Hippocampal formation (tissue), 2 donors: ENCODE measurements around the gene ROBO2.

ENCODE experiments used
- DNase-seq, 2 donors: peaks; one replicate each; lab custom pipeline; 2025; lab: John Stamatoyannopoulos, UW

The ROBO2 gene

DNA sequence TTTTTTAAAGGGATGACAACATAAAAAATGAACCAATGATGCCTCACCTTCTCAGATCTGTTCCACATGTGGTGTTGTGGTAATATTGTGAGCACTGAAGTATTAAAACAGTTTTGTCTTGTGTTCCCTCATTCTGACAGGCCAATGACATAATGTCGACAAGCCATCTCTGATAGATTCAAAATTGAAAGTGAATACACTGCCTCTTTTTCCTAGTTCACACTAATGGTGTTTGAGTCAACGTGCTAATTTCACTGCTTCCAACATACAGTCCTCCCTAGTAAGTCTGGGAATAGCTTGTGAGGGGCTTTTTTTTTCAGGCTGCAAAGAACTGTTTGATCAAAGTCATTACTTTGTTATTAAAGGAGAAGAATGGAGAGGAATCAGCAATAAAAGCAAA lies 82.8 kb downstream of the ROBO2 start:
- no peak for DNase-seq

GRCh38 chr3:77125966-77126365 lies 86.1 kb downstream of the ROBO2 start:
- no peak for DNase-seq

GRCh38 chr3:77134769-77135168 lies 94.9 kb downstream of the ROBO2 start:
- no peak for DNase-seq

GRCh38 chr3:77137559-77137958 lies 97.7 kb downstream of the ROBO2 start:
- DNase-seq: no peak

DNA sequence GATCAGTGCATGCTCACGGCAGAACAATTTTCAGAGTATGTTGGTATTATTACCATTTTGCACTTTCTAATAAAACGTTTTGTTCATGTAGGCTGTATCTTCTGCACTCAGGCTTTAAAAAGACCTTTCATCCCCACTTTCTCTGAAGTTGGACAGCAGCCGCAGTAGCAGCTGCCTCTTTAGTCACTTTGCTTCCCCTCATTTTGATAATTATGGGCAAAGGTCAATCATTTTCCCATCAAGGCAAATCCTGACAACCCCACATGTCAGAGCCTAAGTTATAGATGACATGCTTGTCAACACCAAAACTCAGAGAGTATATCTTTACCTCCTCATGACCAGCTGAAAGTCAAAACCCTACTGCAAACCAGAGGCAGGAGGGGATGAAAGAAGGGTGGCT lies 99.7 kb downstream of the ROBO2 start:
- DNase-seq: no peak

- no peak for DNase-seq
These were observed 101.5 kb downstream of the ROBO2 start for GRCh38 chr3:77141423-77141822.

DNA sequence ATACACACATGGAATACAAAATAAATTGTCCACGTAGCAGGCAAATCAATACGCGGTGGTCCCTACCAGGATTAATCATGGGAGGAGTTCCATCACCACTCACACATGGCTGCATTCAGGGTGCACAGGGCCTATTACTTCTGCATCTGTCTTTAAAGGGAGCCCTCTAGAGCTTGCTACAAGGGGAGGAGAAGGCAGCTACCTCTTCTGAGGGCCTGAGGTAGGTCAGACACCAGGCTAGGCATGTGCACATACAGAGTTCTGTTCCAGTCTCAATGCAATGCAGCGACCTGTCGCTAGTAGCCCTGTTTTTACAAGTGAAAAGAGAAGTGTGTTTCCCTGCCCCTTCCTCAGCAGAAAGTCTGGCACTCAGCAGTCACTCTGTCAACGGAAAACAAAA lies 102.7 kb downstream of the ROBO2 start:
- no peak for DNase-seq

- DNase-seq: no peak
These were observed 106.1 kb downstream of the ROBO2 start for GRCh38 chr3:77146004-77146403.

- no peak for DNase-seq
These were observed 108.1 kb downstream of the ROBO2 start for GRCh38 chr3:77147836-77148578.

DNA sequence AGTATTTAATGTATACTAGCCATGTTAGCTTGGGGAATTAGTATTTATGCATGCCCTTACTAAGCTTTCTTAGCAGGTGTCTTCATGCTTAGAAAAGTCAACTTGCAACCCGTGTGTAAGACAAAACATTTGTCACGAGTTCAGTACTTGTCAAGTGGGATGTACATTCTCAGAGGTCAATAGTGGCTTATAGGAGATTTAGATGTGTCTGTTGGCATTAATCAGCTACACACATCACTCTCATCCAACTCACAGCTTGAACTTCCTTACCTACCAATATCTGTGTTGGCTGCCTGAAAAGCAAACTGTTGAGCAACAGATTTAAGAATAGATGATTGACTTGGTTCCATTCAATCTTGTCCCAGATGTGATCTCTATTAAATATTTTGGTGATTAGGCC lies 109.5 kb downstream of the ROBO2 start:
- no peak for DNase-seq

DNA sequence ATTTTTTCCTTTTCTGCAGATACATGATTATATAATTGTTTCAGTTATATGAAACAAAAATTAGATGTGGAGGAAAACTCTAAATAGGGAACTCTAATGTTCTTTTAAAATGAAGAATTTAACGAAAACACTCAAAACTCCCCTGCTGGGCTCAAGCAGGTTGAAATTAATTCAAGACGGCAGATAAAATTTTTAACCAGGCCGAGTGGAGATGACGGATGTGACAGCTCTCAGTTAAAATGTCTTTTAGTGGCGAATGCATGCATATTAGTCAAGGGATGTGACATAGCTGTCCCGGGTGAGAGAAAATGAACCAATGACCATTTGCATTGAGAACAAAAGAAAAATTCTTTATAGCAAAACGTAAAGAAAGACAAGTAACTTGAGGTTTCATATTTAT lies 110.1 kb downstream of the ROBO2 start:
- DNase-seq: no peak

DNA sequence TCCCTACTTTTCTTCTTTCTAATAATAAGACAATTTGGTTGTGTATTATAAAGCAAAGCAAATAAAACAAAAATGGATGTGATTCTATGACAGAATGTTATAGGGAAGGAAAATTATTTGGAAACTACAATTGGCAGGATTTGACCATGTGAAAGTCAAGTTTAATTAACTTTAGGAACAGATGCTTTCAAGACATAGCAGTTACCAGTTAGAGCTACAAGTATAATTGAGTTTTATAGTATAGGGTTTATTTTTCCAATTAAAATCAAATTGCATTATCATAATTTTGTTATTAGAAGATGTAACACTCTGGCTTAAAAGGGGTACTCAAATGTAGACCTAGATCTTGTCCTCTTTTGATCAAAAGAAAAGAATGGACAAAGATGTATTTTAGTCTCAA lies 110.9 kb downstream of the ROBO2 start:
- DNase-seq: no peak

GRCh38 chr3:77158730-77159581 lies 119.1 kb downstream of the ROBO2 start:
- DNase-seq: no peak

DNA sequence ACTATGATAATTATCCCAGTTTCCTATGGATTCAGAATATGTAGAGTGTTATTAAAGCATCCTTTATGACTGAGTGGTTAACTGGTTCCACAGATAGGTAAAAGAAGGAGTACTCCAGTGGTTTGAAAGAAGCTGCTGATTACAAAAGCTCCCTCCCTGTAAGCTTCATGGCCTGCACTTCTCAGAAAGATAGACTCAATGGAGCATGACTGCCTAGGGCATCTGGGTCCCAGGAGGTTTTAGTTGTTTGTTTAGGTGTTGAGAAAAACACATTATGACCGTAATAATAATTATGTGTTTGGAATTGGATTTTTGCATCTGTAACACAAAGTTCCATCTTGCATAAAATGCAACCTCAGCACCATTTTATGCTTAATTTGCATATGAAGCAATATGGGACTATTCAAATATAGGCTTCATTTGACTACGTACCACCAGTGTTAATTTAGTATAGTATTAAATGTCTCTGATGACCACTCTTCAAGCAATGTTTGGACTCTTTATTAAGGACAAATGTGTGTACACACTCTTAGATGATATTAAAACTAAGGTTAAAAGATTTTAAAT lies 121.1 kb downstream of the ROBO2 start:
- no peak for DNase-seq

DNA sequence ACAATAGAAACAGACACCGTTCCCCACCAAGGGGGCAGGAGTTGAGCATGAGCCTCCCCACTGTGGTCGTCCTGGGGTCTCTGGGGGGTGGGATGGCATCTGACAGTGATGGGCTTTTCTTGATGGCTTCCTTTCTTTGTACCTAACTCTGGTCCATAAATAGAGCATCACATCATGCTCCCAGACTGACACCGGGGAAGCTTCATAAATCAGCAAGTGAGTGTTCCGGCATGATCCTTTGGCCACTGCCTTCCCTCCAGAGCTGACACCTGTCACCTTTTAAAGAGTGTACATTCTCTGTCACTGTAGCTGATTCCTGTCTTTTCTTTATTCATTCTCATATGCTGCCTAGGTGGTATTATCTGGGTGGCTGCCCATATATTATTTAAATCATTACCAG lies 129.9 kb downstream of the ROBO2 start:
- no peak for DNase-seq

DNA sequence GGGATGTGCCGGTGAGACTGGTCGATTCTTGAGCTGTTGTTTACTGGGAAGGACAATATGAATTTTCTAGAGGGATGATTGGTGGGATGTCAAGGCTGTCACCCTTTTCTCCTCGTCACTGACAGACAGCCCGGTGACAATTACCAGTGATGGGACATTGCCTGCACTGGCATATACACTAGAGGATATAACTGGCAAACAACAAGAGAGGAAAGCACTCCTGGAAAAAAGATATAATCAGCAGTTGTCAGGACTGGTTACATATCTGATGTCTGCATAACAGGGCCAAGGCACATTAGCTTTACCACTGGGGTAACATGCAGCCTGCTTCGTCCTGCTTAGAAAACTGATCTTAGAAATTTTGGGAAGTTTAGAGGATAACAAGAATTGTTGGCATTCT lies 131.1 kb downstream of the ROBO2 start:
- DNase-seq: no peak

GRCh38 chr3:77179762-77180161 lies 139.9 kb downstream of the ROBO2 start:
- DNase-seq: no peak

DNA sequence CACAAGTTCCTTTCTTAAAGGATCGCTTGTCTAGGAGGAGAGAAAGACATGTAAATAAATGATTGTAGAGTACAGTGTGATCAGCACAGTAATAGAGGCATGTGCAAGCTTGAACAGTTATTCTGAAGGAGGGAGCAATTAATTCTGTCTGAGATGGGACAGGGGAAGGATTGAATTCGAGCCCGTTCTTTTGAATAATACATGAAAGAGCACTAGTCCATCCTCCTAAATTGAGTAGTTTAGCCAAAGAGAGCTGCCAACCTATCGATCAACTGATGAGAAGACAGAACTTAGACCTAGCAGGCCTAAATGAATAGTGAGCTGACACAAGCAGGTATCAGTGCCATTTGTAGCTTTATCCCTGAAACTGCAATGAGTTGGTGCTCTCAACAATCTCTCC lies 142.4 kb downstream of the ROBO2 start:
- no peak for DNase-seq

GRCh38 chr3:77186319-77186718 lies 146.4 kb downstream of the ROBO2 start:
- DNase-seq: no peak

DNA sequence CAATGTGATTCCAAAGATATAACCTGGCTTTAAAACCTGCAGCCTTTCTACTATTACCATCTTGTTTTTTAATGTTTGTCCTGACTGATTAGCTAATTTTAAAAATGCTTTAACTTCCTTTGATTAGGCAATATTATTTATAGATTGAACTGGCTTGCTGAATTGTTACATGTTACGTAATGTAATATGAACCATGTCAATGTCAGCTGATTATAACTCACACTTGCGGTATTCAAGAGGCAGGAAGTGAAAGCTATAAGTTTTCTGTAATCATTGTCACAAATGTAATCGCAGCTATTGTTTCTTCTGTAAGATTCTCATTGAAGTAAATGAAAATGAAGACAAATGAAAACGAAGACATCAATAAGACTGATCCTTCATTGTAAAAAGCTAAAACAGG lies 146.8 kb downstream of the ROBO2 start:
- DNase-seq: no peak

- no peak for DNase-seq
These were observed 148.3 kb downstream of the ROBO2 start for GRCh38 chr3:77188210-77188609.

GRCh38 chr3:77189258-77189657 lies 149.4 kb downstream of the ROBO2 start:
- DNase-seq: no peak

GRCh38 chr3:77189684-77190083 lies 149.8 kb downstream of the ROBO2 start:
- DNase-seq: no peak
